HepG2 (cell line): ENCODE data around the gene DIP2C. TPM values are rescaled to one million over a fixed set of nuclear protein-coding genes. Genes with fewer than 3 reads are reported as not detected.

Source experiments
- ATAC-seq: fragments of 200-7000 bp; cut with Tn5 transposase; 3 replicates; pipeline ENCODE4 v1.9.1; 2020; ENCODE audit warnings: mild to moderate bottlenecking, moderate library complexity
- BruUV-seq: library from RNA; stranded (reverse); fragments of 400-500 nt; replicated peaks from 2 replicates; lab custom pipeline; 2021; lab: Mats Ljungman, UMichigan
- CTCF ChIA-PET: fragments of 300-600 bp; formaldehyde crosslinking; extraction: SDS; loops from one replicate; lab custom pipeline; 2021; ENCODE audit warnings: low total read pairs, inconsistent platforms, low intra/inter-chr PET ratio; lab: Yijun Ruan, JAX
- POLR2A ChIA-PET: fragments of 350-600 bp; sonication (Branson Sonifier 250); formaldehyde crosslinking; loops from one replicate; lab custom pipeline; 2020; ENCODE audit warnings: antibody characterized with exemption, inconsistent platforms; lab: Yijun Ruan, JAX
- DNase-seq: peaks from one replicate; pipeline ENCODE4 v3.0.0-alpha.2; 2015; ENCODE audit warnings: low spot score
- FAIRE-seq: peaks from 3 replicates; lab custom pipeline; 2011; peaks lifted over from hg19 to GRCh38; lab: Jason Lieb, UNC
- H2AFZ ChIP-seq: one replicate; pipeline ENCODE4 v1.6.1; 2011; ENCODE audit warnings: low read length, inconsistent platforms
- H3K27ac ChIP-seq: fragments of 300-600 bp; 3 replicates; pipeline ENCODE4 v1.8.0; 2011; ENCODE audit warnings: mixed run types, mild to moderate bottlenecking, mixed read lengths, low read length, inconsistent platforms; ENCODE audit not compliant: insufficient read depth; ENCODE audit errors: extremely low read length
- H3K27me3 ChIP-seq, 2 experiments: fragments of 200-600 bp in 1 of 2; 2 replicates in 1 of 2; 3 replicates in 1 of 2; pipeline versions ENCODE4 v1.6.0 to v1.8.0; 2011; ENCODE audit warnings: low read length in 2 of 2, mild to moderate bottlenecking in 2 of 2, moderate library complexity in 2 of 2, inconsistent platforms in 1 of 2; ENCODE audit not compliant: insufficient read depth in 2 of 2, control insufficient read depth in 1 of 2
- H3K36me3 ChIP-seq, 2 experiments: fragments of 200-600 bp in 1 of 2; replicated peaks in 1 of 2; 2 replicates in 1 of 2; 3 replicates in 1 of 2; pipeline versions ENCODE4 v1.5.1 to v1.8.0; 2011; ENCODE audit warnings: low read length in 2 of 2, inconsistent platforms in 1 of 2; ENCODE audit not compliant: insufficient read depth in 2 of 2, control insufficient read depth in 1 of 2
- H3K4me1 ChIP-seq: 2 replicates; pipeline ENCODE4 v1.5.1; 2012; ENCODE audit warnings: low read length, inconsistent platforms; ENCODE audit not compliant: insufficient read depth
- H3K4me2 ChIP-seq: 2 replicates; pipeline ENCODE4 v1.6.0; 2011; ENCODE audit warnings: low read depth, low read length, inconsistent platforms
- H3K4me3 ChIP-seq, 3 experiments: fragments of 200-600 bp in 1 of 3; sonication (generic), shearing (Covaris generic) in 1 of 3; replicated peaks in 1 of 3; 2 replicates each; pipeline ENCODE4 v1.5.1; 2011 to 2016; ENCODE audit warnings: low read length in 3 of 3, inconsistent platforms in 2 of 3, low read depth in 2 of 3, mild to moderate bottlenecking in 2 of 3, control low read depth in 1 of 3, mixed read lengths in 1 of 3; ENCODE audit not compliant: insufficient read depth in 1 of 3
- H3K79me2 ChIP-seq: one replicate; pipeline ENCODE4 v1.6.1; 2011; ENCODE audit warnings: low read length, inconsistent platforms; ENCODE audit not compliant: insufficient read depth
- H3K9ac ChIP-seq: 2 replicates; pipeline ENCODE4 v1.6.0; 2011; ENCODE audit warnings: mild to moderate bottlenecking, low read depth, low read length, inconsistent platforms; ENCODE audit not compliant: insufficient read depth
- H3K9me3 ChIP-seq: 2 replicates; pipeline ENCODE4 v1.5.1; 2012; ENCODE audit warnings: mild to moderate bottlenecking, low read length
- H4K20me1 ChIP-seq: 2 replicates; pipeline ENCODE4 v1.6.0; 2011; ENCODE audit warnings: inconsistent platforms, mild to moderate bottlenecking, low read length, moderate library complexity; ENCODE audit not compliant: insufficient read depth
- CEBPG ChIP-seq: IDR thresholded peaks from 2 replicates; pipeline ENCODE4 v1.6.1; 2016
- ELF1 ChIP-seq: sonication (generic); formaldehyde crosslinking; IDR thresholded peaks from 2 replicates; pipeline ENCODE4 v1.4.0; 2020; ENCODE audit warnings: missing genetic modification reagents
- KAT2B ChIP-seq: fragments of 150-350 bp; IDR thresholded peaks from 2 replicates; pipeline ENCODE4 v1.6.1; 2014; ENCODE audit warnings: low read depth, low read length, borderline replicate concordance
- KDM2A ChIP-seq: sonication (generic); formaldehyde crosslinking; IDR thresholded peaks from 2 replicates; pipeline ENCODE4 v1.4.0; 2020; ENCODE audit warnings: low read depth, missing genetic modification reagents, borderline replicate concordance
- MED1 ChIP-seq: sonication (generic); formaldehyde crosslinking; IDR thresholded peaks from 2 replicates; pipeline ENCODE4 v1.4.0; 2020; ENCODE audit warnings: missing genetic modification reagents
- RFXANK ChIP-seq: IDR thresholded peaks from 2 replicates; pipeline ENCODE4 v1.6.1; 2016
- SNAPC2 ChIP-seq: sonication (generic); formaldehyde crosslinking; IDR thresholded peaks from 2 replicates; pipeline ENCODE4 v1.8.1; 2022; ENCODE audit warnings: mild to moderate bottlenecking, missing genetic modification reagents
- SP5 ChIP-seq: IDR thresholded peaks from 2 replicates; pipeline ENCODE4 v1.6.1; 2016; ENCODE audit warnings: low read depth, borderline replicate concordance
- TBX3 ChIP-seq: fragments of 450-650 bp; IDR thresholded peaks from 2 replicates; pipeline ENCODE4 v1.6.1; 2017; ENCODE audit warnings: antibody characterized with exemption, mild to moderate bottlenecking, inconsistent platforms, borderline replicate concordance
- ZNF816 ChIP-seq: sonication (generic); formaldehyde crosslinking; IDR thresholded peaks from 2 replicates; pipeline ENCODE4 v1.8.0; 2022; ENCODE audit warnings: missing genetic modification reagents, mild to moderate bottlenecking, borderline replicate concordance
- ZSCAN29 ChIP-seq: sonication (generic); formaldehyde crosslinking; conservative IDR thresholded peaks from 2 replicates; pipeline ENCODE4 v1.4.0; 2020; ENCODE audit warnings: mild to moderate bottlenecking, missing genetic modification reagents
- WGBS: methylation state at CpG from one replicate; pipeline ENCODE4 v1.1.6; 2017; ENCODE audit warnings: low lambda C conversion rate; 5-methylcytosine and 5-hydroxymethylcytosine counted together
- in situ Hi-C: cut with HindIII; loops from 2 replicates; pipeline ENCODE4 v1.10.0; 2017; ENCODE audit warnings: low pct_unique_long_range_greater_than_20kb; ENCODE audit not compliant: extremely low pct_ligation_motif_present
- intact Hi-C: fragments of 100-400 bp; cut with micrococcal nuclease; formaldehyde crosslinking; loops from one replicate; pipeline ENCODE4 v1.10.0; 2022; ENCODE audit not compliant: unreplicated experiment
- polyA plus RNA-seq, 8 experiments: library from polyadenylated mRNA; depleted of rRNA in 3 of 8; stranded (reverse) in 7 of 8; unstranded in 1 of 8; fragments of >200 nt; fragmentation: Illumina TruSeq in 4 of 8; extraction: Trizol in 4 of 8; gene quantifications; 2 replicates each; pipeline versions ENCODE4 v1.2.1 to v1.2.3, GENCODE V29; 2011 to 2016; ENCODE audit warnings: low read depth in 4 of 8, missing spikeins in 1 of 8, mixed read lengths in 1 of 8; ENCODE audit not compliant: insufficient read depth in 1 of 8
- total RNA-seq, 5 experiments: library from RNA; depleted of rRNA; stranded (reverse); fragments of >200 nt; fragmentation: Illumina TruSeq; extraction: Trizol; gene quantifications; 2 replicates each; pipeline ENCODE4 v1.2.3, GENCODE V29; 2016; ENCODE audit warnings: low read depth in 1 of 5
- TF ChIP-seq, protein P1 (sequence below): sonication (generic); formaldehyde crosslinking; conservative IDR thresholded peaks from 2 replicates; pipeline ENCODE4 v1.5.0; 2020; ENCODE audit warnings: missing genetic modification reagents

The DIP2C gene
- total and polyA plus RNA-seq, 2 of the 13 experiments (the other 11 are each of a cell fraction or from before 2014, with no cell fraction given), result 2.2 to 2.7 TPM

DNA sequence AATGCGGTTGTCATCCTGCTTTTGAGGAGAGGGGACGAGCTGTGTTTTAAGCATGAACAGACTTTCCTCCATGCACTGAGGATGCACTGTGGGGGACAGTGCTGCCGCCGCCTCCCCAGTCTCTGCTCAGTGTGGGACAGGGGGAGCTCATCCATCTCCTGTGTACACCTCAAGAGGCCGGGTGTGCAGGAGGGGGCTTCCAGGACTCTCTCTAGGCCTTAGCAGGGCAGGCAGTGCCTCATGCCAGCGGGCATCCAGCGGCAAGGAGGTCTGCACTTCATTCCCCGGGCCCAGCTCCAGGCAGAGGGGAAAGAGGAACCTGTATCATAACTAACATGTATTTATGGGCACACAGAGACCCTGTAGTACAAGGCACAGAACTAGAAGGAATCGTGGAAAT lies 89.7 kb downstream of the DIP2C start:
- WGBS, result 82% methylated on average over 9 of the region's 9 CpGs
- intact Hi-C loops (no loop called here), in situ Hi-C loops (no loop called here)
- DNase-seq, result no peak
- BruUV-seq, result no TSS peak
- CTCF ChIA-PET, result no interaction called here
- POLR2A ChIA-PET, result no interaction called here
- Histone ChIP-seq H3K27ac (no peak overlapping the region), H2AFZ (no peak overlapping the region), H3K9ac (no peak overlapping the region), H4K20me1 (no peaks in the 10 kb centered on the region), H3K9me3 (no peaks in the 10 kb centered on the region), H3K4me1 (no peaks in the 10 kb centered on the region), H3K79me2 (no peaks in the 10 kb centered on the region), H3K4me2 (no peak overlapping the region), H3K27me3 (no peaks in the 10 kb centered on the region), H3K4me3 (no peak overlapping the region), H3K36me3 (no peaks in the 10 kb centered on the region)
- TF ChIP-seq ELF1 (CRISPR knock-in tag) (no peak), SNAPC2 (CRISPR knock-in tag) (no peak), MED1 (no peak), ZSCAN29 (CRISPR knock-in tag) (no peak), RFXANK (CRISPR knock-in tag) (no peak), CEBPG (CRISPR knock-in tag) (no peak), ZNF816 (CRISPR knock-in tag) (no peak), TBX3 (no peak), KAT2B (no peak), KDM2A (CRISPR knock-in tag) (no peak), SP5 (CRISPR knock-in tag) (no peak)
- TF ChIP-seq, protein P1, sequence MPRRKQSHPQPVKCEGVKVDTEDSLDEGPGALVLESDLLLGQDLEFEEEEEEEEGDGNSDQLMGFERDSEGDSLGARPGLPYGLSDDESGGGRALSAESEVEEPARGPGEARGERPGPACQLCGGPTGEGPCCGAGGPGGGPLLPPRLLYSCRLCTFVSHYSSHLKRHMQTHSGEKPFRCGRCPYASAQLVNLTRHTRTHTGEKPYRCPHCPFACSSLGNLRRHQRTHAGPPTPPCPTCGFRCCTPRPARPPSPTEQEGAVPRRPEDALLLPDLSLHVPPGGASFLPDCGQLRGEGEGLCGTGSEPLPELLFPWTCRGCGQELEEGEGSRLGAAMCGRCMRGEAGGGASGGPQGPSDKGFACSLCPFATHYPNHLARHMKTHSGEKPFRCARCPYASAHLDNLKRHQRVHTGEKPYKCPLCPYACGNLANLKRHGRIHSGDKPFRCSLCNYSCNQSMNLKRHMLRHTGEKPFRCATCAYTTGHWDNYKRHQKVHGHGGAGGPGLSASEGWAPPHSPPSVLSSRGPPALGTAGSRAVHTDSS (CRISPR knock-in tag), result no peak
- FAIRE-seq, result no peak
- no peak for ATAC-seq
